ENCODE measurements around the gene ANO8.
"Not testable (repeated sequence)": the region's sequence is repeated elsewhere in the genome, so short reads cannot be mapped to it uniquely, and the experiment has no call there.

The ANO8 gene, protein sequence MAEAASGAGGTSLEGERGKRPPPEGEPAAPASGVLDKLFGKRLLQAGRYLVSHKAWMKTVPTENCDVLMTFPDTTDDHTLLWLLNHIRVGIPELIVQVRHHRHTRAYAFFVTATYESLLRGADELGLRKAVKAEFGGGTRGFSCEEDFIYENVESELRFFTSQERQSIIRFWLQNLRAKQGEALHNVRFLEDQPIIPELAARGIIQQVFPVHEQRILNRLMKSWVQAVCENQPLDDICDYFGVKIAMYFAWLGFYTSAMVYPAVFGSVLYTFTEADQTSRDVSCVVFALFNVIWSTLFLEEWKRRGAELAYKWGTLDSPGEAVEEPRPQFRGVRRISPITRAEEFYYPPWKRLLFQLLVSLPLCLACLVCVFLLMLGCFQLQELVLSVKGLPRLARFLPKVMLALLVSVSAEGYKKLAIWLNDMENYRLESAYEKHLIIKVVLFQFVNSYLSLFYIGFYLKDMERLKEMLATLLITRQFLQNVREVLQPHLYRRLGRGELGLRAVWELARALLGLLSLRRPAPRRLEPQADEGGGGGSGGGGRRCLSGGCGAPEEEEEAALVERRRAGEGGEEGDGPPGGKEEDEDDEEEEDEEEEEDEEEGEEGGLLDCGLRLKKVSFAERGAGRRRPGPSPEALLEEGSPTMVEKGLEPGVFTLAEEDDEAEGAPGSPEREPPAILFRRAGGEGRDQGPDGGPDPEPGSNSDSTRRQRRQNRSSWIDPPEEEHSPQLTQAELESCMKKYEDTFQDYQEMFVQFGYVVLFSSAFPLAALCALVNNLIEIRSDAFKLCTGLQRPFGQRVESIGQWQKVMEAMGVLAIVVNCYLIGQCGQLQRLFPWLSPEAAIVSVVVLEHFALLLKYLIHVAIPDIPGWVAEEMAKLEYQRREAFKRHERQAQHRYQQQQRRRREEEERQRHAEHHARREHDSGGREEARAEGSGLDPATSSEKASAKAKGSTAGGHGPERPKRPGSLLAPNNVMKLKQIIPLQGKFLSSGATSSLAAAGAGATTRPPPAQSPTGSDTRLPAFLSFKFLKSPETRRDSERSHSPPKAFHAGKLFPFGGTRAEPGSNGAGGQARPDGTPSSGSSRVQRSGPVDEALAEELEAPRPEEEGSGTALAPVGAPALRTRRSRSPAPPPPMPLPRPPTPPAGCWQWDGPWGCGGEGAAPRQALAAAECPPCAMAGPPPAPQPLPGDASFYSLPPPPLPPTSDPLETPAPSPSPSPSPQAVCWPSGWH

GRCh38 chr19:17334414-17335409 is at the start of gene ANO8:
Gene ANO8, minus strand, starts transcription at chr19:17334855. Its CDS starts 185 bp downstream, at chr19:17334670.
- DNase-seq (ENCODE audit: low read depth) = peak; percentile 96

DNA sequence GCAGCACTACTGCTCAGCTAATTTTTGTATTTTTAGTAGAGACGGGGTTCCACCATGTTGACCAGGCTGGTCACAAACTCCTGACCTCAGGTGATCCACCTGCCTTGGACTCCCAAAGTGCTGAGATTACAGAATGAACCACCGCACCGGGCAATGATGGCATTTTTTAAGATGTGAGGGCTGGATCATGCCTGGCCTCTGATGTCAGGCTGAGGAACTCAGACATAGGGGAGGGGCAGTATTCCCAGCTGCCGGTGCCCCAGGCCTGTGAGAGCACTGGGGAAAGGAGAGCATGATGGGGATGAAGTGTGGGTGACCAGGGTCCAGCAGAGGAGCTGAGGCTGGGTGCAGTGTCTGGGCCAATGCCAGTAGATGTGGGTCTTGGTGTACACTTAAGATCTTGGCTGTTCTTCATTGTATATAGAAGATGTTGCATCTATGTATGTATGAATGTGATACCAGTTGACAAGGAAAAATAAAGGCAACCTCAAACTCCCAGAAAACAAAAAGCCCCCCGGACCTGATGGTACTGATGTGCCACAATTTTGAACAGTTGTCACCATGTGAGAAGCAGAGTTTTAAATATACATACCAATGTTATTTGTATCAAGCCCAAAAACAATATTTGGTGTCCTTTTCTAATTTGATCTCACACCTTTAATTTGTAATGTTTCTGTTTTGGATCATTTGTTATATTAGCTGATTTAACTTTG is 45.9 kb upstream of the ANO8 start:
- DNase-seq (ENCODE audit: low read depth) = no peak

DNA sequence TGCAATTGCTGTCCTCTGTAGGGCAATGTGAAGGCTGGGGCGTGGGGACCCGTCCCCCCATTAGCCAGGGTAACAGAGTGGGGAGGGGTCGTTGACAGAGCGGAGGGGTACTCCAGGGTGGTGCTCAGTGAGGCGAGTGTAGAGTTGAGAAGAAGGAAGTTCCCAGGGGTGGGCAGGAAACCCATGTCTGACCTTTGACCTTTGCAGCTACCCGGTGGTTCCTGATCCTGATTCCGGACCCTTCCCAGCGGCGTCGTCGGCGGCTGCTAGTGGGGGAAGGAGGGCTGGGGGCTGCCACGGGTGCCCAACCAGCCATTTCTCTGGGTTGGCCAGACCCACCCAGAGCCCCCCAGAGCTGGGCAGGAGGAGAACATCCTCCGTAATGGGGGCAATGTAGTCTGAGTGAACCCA is 44.6 kb upstream of the ANO8 start:
- no peak for DNase-seq (ENCODE audit: low read depth)

- DNase-seq (ENCODE audit: low read depth) = no peak
Measured at GRCh38 chr19:17378271-17378670, 43.6 kb upstream of the ANO8 start.

GRCh38 chr19:17376935-17377600 is 42.4 kb upstream of the ANO8 start, which contains the start of gene PLVAP:
Gene PLVAP, minus strand, starts transcription at chr19:17377342. Its CDS starts 54 bp downstream, at chr19:17377288.
- no peak for DNase-seq (ENCODE audit: low read depth)

GRCh38 chr19:17370026-17370587 is 35.5 kb upstream of the ANO8 start:
- no peak for DNase-seq (ENCODE audit: low read depth)

DNA sequence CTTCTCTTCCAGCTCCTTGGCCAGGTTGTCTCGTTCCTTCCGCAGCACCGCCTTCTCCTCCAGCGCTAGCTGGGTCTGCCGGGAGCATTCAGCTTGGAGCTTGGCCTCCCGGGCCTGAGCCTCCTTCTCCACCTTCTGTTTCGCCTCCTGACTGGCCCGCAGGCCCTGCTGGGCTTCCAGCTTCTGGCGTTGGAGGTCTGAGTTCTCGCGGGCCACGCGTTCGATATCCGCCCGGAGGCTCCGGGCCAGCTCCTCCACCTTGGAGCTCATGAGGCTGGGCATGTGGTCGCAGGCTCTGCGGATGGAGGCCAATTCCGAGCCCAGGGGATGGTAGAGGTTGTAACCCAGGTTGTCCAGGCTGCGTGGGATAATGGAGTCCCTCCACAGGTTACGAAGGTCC is 30.7 kb upstream of the ANO8 start:
- no peak for DNase-seq (ENCODE audit: low read depth)

- not testable (repeated sequence) for DNase-seq (ENCODE audit: low read depth)
Measured at GRCh38 chr19:17363852-17364605, 29.4 kb upstream of the ANO8 start.

GRCh38 chr19:17359905-17360800 is 25.5 kb upstream of the ANO8 start:
- no peak for DNase-seq (ENCODE audit: low read depth)

- DNase-seq (ENCODE audit: low read depth) = no peak
Measured at GRCh38 chr19:17358395-17358794, 23.7 kb upstream of the ANO8 start.

DNA sequence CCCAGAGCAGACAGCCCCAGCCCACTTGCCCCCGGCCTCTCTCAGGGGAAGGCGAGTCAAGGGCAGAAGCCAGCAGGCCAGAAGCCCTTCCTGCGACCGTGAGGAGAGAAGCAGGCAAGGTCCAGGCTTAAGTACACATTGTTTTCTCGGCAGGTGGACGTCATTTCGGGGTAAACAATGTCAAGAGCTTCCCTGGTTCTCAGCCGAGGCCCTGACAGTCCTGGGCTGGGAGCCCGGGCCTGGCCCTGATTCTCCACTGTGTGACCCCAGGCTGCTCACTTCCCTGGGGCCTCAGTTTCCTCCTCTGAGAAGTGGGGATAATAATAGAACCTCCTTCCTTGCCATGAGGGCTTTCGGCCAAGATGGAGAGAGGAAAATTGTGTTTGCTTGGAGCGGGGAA is 23.1 kb upstream of the ANO8 start:
- DNase-seq (ENCODE audit: low read depth) = no peak

GRCh38 chr19:17357078-17357666 is 22.5 kb upstream of the ANO8 start:
- DNase-seq (ENCODE audit: low read depth) = no peak

GRCh38 chr19:17353386-17353785 is 18.7 kb upstream of the ANO8 start:
- no peak for DNase-seq (ENCODE audit: low read depth)

DNA sequence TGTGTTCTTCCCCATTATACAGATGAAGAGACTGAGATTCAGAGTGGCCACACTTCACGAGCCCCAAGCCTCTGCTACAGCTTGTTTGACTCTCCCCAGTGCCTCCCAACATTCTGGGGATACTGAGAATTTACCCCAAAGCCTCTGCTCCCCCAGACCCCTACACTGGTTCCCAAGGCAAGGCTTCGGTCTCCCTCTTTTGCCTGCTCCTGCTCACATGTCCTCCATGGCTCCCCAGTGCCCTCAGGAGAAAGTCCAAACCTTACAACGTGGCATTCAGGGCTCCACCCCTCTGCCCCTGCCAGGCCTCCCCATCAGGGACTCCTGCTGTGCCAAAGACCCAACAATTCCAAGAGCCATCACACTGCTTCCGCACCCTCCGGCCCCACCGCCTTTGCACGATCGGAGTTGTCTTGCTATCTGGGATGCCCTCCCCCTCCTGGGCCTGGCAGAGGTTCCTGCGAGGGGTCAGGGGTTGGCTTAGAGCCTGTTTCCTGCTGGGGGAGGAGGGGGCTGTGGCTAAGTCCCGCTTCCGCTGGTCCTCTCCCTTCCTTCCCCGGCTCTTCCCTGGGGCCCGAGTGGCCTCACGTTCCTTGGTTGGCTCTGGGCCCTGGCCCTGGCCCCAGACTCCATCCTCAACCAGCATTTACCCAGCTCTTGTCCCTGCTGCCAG is 18.1 kb upstream of the ANO8 start:
- DNase-seq (ENCODE audit: low read depth) = no peak

- no peak for DNase-seq (ENCODE audit: low read depth)
Measured at GRCh38 chr19:17351815-17352435, 17.3 kb upstream of the ANO8 start.

DNA sequence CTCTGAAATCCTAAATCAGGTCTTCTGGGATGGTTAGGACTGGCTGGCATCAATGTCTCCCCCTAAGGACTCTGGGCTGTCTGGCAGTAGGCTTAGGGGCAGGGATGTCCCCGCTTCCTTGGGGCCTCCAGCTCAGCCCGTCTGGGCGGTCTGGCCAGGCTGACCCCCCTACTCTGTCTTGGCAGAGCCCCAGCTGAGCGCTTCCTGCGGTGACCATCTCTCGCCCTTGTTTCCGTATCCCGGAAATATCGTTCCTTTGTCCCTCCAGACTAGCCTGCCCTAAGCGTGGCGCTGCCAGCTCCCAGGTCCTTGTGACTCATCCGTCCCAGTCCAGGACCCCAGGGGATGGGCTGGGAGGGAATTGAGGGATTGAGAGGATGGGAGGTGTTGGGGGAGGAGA is 14.0 kb upstream of the ANO8 start:
- no peak for DNase-seq (ENCODE audit: low read depth)
